Skeletal muscle cell (primary cell): ENCODE measurements around the gene WNT7B.
"Not testable (repeated sequence)": the region's sequence is repeated elsewhere in the genome, so short reads cannot be mapped to it uniquely, and the experiment has no call there.

Experiments
- DNase-seq: peaks from one replicate; pipeline ENCODE4 v3.0.0-alpha.2; 2010; ENCODE audit warnings: low read depth
- H3K4me3 ChIP-seq: 2 replicates; pipeline ENCODE4 v1.5.1; 2011; ENCODE audit warnings: low read depth, mild to moderate bottlenecking, control low read depth, low read length, moderate library complexity

Gene WNT7B

DNA sequence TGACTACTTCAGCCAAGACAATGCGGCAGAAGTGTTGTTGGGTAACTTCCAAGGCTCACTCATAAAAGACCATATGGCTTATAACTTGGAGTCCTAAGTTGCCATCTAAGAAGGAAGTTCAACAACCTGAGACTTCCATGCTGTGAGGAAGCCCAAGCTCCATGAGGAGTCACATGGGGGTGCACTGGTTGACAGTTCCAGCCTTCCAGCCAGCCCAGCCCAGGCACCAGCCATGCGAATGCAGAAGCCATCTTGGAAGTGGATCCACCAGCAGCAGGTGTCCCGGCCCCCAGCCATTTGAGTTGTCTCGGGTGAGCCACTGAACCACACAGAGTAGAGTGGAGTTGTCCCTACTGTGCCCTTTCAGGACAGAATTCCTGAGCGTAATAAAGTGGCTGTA, 32.8 kb upstream of the WNT7B start:
- no peak for DNase-seq

DNA sequence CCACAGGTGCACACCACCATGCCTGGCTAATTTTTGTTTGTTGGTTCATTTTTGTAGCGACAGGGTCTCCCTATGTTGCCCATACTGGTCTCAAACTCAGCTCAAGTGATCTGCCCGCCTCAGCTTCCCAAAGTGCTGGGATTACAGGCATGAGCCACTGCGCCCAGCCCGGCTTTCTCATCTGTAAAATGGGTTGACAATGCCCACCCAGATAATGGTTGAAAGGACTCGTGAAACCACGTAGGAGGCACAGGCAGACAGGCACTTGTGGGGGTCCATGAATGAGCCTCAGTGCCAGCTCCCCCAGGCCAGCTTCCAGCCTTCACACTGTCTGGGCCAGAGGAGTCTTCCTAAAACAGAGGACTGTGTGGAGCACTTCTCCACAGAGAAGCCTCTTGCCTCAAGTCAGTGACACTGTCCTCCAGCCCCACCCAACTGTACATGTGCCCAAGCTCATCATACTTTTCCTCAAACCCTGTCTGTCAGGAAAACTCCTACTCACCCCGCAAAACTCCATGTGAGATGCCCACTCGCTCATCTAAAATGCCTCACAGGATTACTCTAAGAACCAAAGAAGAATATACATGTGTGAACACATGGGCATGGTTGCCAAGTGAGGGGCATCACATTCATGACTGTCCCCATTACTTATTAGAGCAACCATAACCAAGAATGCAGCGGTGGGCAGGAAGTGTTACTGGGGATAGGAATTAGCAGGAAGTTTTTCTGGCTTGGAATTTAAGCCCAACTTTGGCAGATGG, 32.1 kb upstream of the WNT7B start:
- no peak overlapping the region for H3K4me3 ChIP-seq
- DNase-seq, result no peak

More for the DNA sequence above, 32.8 kb upstream of the WNT7B start:
- no peak overlapping the region for H3K4me3 ChIP-seq

DNA sequence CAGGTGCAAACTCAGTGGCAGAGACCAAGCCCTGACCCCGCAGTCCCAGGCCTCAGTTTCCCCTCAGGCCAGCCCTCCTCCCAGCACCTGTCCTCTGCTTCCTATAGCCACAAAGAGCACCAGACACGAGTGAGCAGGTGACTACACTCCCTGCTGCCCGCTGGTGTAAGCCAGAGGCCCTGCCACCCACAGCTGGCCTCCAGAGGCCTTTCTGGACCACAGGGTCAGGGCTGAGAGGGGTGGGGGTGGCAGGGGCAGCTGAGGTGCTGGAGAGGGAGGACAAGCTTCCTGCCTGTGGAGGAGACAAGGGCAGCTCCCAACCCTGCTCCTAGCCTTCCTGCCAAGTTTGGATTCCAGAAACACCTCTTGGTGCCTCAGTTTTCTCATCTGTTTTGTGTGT, 31.3 kb upstream of the WNT7B start:
- DNase-seq, result no peak
- no peak overlapping the region for H3K4me3 ChIP-seq

GRCh38 chr22:46007848-46008261, 30.9 kb upstream of the WNT7B start:
- no peak overlapping the region for H3K4me3 ChIP-seq
- DNase-seq, result peak; percentile 88

DNA sequence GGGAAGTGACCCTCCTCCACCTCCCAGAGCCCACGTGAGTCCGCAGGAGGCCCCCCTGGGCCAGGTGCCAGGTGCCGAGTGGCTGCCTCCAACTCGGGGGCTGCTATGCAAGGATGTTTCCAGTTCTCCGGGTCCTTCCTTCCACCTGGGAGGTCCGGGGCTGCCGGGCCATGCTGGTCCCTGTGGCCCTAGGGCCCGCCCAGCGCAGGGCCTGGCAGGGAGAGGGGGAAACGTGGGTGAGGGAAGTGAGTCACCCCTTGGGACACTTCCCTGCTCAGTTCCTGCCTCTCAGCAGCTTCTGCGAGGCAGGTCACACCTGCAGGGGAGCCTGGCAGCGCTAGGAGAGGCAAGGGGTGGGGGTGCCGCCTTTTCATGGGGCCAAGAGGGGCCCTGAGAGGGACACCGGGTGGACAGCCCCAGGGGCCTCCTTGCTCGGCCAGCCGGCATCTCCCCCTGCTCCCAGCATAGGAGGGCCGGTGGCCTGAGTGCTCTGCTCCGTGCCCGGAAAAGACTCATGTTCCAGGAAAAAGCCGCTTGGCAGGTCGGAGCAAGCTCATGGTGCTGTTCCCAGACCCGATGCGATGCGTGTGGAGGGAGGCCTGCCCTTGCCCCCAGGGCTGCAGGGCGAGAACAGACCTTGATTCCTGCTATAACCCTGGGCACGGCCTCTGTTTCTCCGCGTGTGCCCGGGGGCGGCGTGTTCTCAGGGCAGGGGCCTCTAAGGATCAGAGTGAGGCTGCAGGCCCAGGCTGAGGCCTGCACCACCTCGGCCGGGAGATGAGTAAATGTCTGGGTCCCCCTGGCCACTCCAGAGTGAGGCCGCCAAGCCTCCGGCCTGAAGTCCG, 30.3 kb upstream of the WNT7B start:
- DNase-seq, result peak; percentile 65
- peak overlapping the region; percentile 7 for H3K4me3 ChIP-seq

- H3K4me3 ChIP-seq, result peak overlapping the region; percentile 7
- peak; percentile 68 for DNase-seq
Observed at GRCh38 chr22:46006379-46007002, 29.5 kb upstream of the WNT7B start.

GRCh38 chr22:46005116-46005705, 28.2 kb upstream of the WNT7B start:
- DNase-seq, result not testable (repeated sequence)

GRCh38 chr22:46004105-46004866, 27.3 kb upstream of the WNT7B start:
- DNase-seq, result no peak
- H3K4me3 ChIP-seq, result no peak overlapping the region

More at GRCh38 chr22:46005116-46005705, 28.2 kb upstream of the WNT7B start:
- not testable (repeated sequence) for H3K4me3 ChIP-seq

GRCh38 chr22:46003271-46004091, 26.5 kb upstream of the WNT7B start:
- H3K4me3 ChIP-seq, result no peak overlapping the region
- no peak for DNase-seq

- no peak for DNase-seq
- no peak overlapping the region for H3K4me3 ChIP-seq
Observed at GRCh38 chr22:46002757-46003270, 25.9 kb upstream of the WNT7B start.

DNA sequence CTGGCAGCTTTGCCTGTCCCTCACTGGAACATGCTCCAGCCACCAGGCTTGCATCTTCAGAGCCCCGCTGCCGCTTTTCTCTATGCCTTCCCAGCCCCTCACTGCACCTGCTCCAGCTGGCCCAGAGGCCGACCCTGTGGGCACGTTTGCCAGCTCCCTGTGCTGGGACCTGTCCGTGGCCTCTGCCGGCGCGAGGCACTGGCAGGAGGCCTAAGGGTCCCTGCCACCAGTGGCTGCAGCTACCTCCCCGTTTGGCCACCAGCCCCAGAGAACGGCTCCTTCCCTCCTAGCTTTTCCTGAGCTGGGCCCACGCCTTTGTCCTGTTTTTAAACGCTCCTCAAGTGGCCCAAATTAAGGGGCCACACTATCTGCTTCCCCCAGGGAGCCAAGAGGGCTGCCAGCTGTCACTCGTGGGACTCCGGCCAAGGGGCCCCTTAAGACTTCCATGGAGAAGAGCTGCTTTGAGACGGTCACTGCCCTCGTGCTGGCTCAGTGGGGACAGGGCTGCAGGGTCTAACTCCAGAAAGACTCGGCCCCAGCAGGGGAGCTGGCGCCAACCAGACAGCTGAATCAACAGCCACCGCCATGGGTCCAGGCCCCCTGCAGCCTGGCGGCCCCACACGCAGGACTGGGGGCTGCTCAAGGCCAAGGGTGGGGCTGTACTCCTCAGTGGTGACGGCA, 24.6 kb upstream of the WNT7B start:
- H3K4me3 ChIP-seq, result no peak overlapping the region
- no peak for DNase-seq

DNA sequence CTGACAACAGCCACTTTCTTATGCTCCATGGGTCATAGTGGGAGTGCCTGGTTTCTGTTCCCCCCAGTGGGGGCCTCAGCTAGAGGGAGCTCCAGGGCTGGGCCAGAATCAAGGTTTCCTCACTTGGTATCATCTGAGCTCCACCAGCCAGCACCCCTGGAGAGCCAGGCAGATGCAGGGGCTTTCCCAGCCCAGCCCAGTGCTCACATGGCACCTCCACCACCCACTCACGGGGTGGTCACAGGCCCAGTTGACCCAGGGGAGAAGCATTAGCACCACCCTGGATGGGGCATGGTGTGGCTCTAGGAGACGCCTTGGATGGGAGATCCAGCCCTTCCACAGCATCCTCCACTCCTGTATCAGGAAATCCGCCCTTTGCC, 24.1 kb upstream of the WNT7B start:
- DNase-seq, result no peak
- no peak overlapping the region for H3K4me3 ChIP-seq

DNA sequence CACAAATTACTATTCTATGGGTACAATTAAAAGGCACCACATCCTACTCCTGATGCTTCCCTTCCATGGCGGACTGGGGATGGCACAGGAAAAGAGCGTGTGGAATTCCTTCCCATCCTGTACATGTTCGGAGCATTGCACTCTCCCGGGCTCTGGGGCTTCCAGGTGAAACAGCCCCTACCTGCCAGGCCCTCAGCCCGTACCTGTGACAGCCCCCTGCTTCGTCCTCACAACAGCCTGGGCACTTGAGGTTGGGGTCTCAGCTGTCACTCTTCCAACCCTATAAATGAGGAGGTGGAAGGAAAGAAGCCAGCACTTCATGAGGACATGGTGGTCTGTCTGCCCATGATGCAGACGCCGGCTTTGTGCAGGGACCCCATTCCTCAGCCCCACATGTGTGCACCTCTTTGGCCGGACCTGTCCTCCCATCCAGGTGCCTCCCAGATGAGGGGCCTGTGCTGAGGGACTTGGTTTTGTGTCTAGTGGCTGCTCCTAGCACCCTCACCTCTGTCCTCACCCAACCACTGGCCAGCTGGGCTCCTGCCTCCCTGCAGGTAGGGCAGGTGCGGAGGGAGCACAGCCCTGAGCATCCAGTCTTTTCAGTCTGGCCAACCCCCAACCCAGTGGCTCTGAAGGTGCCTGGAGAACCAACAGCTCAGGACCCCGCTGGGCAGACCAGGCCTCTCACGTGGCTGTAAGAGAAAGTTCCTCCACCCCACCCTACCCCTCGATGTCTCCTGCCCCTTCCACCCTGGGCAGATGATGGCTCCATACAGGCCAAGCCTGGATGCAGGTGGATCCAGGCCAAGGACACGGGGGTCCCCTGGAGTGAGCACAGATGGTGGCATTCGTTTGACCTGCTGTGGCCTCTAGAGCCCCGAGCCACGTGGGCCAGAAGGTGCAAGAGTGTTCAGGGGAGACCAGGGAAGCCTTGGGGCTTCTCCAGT, 23.4 kb upstream of the WNT7B start:
- H3K4me3 ChIP-seq, result no peak overlapping the region
- no peak for DNase-seq

DNA sequence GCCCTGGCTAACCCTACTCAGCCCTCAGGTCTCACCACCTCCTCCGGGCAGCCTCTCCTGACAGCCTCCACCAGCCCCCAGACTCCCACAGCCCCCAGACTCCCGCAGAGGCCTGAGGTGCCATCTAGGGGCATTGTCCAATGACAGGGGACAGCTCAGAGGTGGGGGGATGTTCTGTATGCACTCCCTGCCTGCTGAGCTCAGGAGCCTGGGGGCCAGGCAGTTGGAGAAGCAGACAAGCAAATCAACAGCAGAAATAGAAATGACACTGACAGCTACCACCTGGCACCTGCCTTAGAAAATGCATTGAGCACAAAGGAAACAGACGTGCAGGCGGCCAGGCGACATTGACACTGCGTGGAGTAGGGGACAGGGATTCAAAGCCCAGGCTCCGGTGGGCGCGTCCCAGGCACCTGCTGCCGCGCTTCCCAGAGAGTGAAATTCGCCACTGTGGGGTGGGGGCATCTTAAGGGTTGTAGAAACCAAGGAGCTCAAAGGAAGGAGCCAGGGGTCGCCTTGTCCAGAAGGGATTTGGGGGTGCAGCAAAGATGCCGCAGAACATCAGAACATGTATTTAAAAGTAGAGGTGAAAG, 22.5 kb upstream of the WNT7B start:
- no peak for DNase-seq
- H3K4me3 ChIP-seq, result no peak overlapping the region

- no peak overlapping the region for H3K4me3 ChIP-seq
- DNase-seq, result no peak
Observed at GRCh38 chr22:45998638-45999378, 21.8 kb upstream of the WNT7B start.
